Endothelial cell of umbilical vein (primary cell): ENCODE data around the gene ASS1. TPM values are rescaled to one million over a fixed set of nuclear protein-coding genes. Genes with fewer than 3 reads are reported as not detected.

Experiments
- BruUV-seq: library from RNA; stranded (reverse); fragments of 400-500 nt; replicated peaks from 2 replicates; lab custom pipeline; 2021; lab: Mats Ljungman, UMichigan
- CTCF ChIA-PET: fragments of 300-600, 350-600 bp; sonication (Branson Sonifier 250); formaldehyde crosslinking; loops from one replicate; lab custom pipeline; 2021; ENCODE audit warnings: antibody characterized with exemption, inconsistent platforms; lab: Charles Lee
- POLR2A ChIA-PET: fragments of 300-600, 350-600 bp; sonication (Branson Sonifier 250); formaldehyde crosslinking; loops from one replicate; lab custom pipeline; 2021; ENCODE audit warnings: antibody characterized with exemption, inconsistent platforms; lab: Charles Lee
- DNase-seq: peaks from one replicate; pipeline ENCODE4 v3.0.0-alpha.2; 2011; ENCODE audit warnings: low read depth, low spot score
- FAIRE-seq: peaks from 2 replicates; lab custom pipeline; 2011; peaks lifted over from hg19 to GRCh38; lab: Jason Lieb, UNC
- H2AFZ ChIP-seq: 2 replicates; pipeline ENCODE4 v1.6.0; 2012; ENCODE audit warnings: low read depth, low read length, control low read depth, inconsistent platforms
- H3K27ac ChIP-seq: 2 replicates; pipeline ENCODE4 v1.5.1; 2011; ENCODE audit warnings: low read depth, mild to moderate bottlenecking, control low read depth, low read length, moderate library complexity; ENCODE audit not compliant: insufficient read depth
- H3K27me3 ChIP-seq, 2 experiments: 2 replicates each; pipeline versions ENCODE4 v1.6.0 to v1.6.1; 2011; ENCODE audit warnings: low read length in 2 of 2, mixed read lengths in 1 of 2; ENCODE audit not compliant: control insufficient read depth in 2 of 2, insufficient read depth in 2 of 2
- H3K36me3 ChIP-seq, 2 experiments: 2 replicates in 1 of 2; 3 replicates in 1 of 2; pipeline ENCODE4 v1.5.1; 2011; ENCODE audit warnings: low read length in 2 of 2, mild to moderate bottlenecking in 1 of 2, moderate library complexity in 1 of 2; ENCODE audit not compliant: control insufficient read depth in 2 of 2, insufficient read depth in 2 of 2; ENCODE audit errors: extremely low read depth in 1 of 2
- H3K4me1 ChIP-seq: 3 replicates; pipeline ENCODE4 v1.5.1; 2011; ENCODE audit warnings: mild to moderate bottlenecking, low read length; ENCODE audit not compliant: control insufficient read depth, insufficient read depth; ENCODE audit errors: extremely low read depth
- H3K4me2 ChIP-seq: 2 replicates; pipeline ENCODE4 v1.6.1; 2011; ENCODE audit warnings: low read length, control low read depth, mixed read lengths; ENCODE audit not compliant: insufficient read depth
- H3K4me3 ChIP-seq, 3 experiments: fragments of 200-600 bp in 1 of 3; sonication (generic), shearing (Covaris generic) in 1 of 3; replicated peaks in 1 of 3; 2 replicates each; pipeline ENCODE4 v1.5.1; 2011 to 2016; ENCODE audit warnings: control low read depth in 3 of 3, low read length in 3 of 3, mild to moderate bottlenecking in 2 of 3, inconsistent platforms in 1 of 3, low read depth in 1 of 3, moderate library complexity in 1 of 3; ENCODE audit not compliant: insufficient read depth in 1 of 3
- H3K79me2 ChIP-seq: 2 replicates; pipeline ENCODE4 v1.6.0; 2012; ENCODE audit warnings: low read length, inconsistent platforms; ENCODE audit not compliant: control insufficient read depth, insufficient read depth
- H3K9ac ChIP-seq: replicated peaks from 2 replicates; pipeline ENCODE3; 2011; ENCODE audit warnings: low read length, control low read depth; ENCODE audit not compliant: insufficient read depth; ENCODE audit errors: extremely low read depth
- H3K9me1 ChIP-seq: replicated peaks from 3 replicates; pipeline ENCODE4 v1.6.0; 2011; ENCODE audit warnings: mild to moderate bottlenecking, low read length; ENCODE audit not compliant: control insufficient read depth, insufficient read depth; ENCODE audit errors: extremely low read depth
- H3K9me3 ChIP-seq: replicated peaks from 2 replicates; pipeline ENCODE4 v1.5.1; 2012; ENCODE audit warnings: low read length, inconsistent platforms; ENCODE audit not compliant: control insufficient read depth, insufficient read depth
- H4K20me1 ChIP-seq: replicated peaks from 2 replicates; pipeline ENCODE3; 2011; ENCODE audit warnings: mild to moderate bottlenecking, low read length; ENCODE audit not compliant: control insufficient read depth, insufficient read depth; ENCODE audit errors: extremely low read depth
- CTCF ChIP-seq, 2 donors: IDR thresholded peaks; 1 replicate in 1 of 2; 2 replicates in 1 of 2; pipeline ENCODE4 v1.5.1; 2011; ENCODE audit warnings: low read length in 2 of 2, mild to moderate bottlenecking in 2 of 2, moderate library complexity in 2 of 2, control low read depth in 1 of 2, inconsistent platforms in 1 of 2, low read depth in 1 of 2; ENCODE audit not compliant: insufficient read depth in 1 of 2; ENCODE audit errors: extremely low read depth in 1 of 2
- EZH2 ChIP-seq: IDR thresholded peaks from 2 replicates; pipeline ENCODE4 v1.6.1; 2012; ENCODE audit warnings: borderline replicate concordance, low read depth, mild to moderate bottlenecking, moderate library complexity, low read length, inconsistent platforms; ENCODE audit not compliant: severe bottlenecking
- FOS ChIP-seq: IDR thresholded peaks from 2 replicates; pipeline ENCODE4 v1.6.1; 2011; ENCODE audit warnings: mild to moderate bottlenecking, low read length, moderate library complexity, borderline replicate concordance; ENCODE audit not compliant: insufficient read depth
- GATA2 ChIP-seq: IDR thresholded peaks from 2 replicates; pipeline ENCODE4 v1.7.0; 2011; ENCODE audit warnings: low read depth, mild to moderate bottlenecking, moderate library complexity, mixed read lengths, low read length; ENCODE audit not compliant: insufficient read length, insufficient read depth
- JUN ChIP-seq: IDR thresholded peaks from 2 replicates; pipeline ENCODE4 v1.6.1; 2011; ENCODE audit warnings: borderline replicate concordance, low read depth; ENCODE audit not compliant: insufficient read length, insufficient read depth
- MAX ChIP-seq: IDR thresholded peaks from 2 replicates; pipeline ENCODE4 v1.6.1; 2011; ENCODE audit not compliant: insufficient read depth, insufficient read length
- MYC ChIP-seq: IDR thresholded peaks from one replicate; pipeline ENCODE4 v1.6.1; 2011; ENCODE audit warnings: mild to moderate bottlenecking, low read depth, low read length
- POLR2A ChIP-seq: IDR thresholded peaks from 2 replicates; pipeline ENCODE4 v1.6.1; 2012; ENCODE audit warnings: low read depth, mild to moderate bottlenecking, control low read depth, low read length
- POLR2AphosphoS5 ChIP-seq: IDR thresholded peaks from 2 replicates; pipeline ENCODE4 v1.6.1; 2012; ENCODE audit warnings: low read depth, mild to moderate bottlenecking, control low read depth, low read length, moderate library complexity; ENCODE audit not compliant: insufficient read depth
- dilution Hi-C: fragments of 300-500 bp; cut with MboI; formaldehyde crosslinking; loops from one replicate; pipeline ENCODE4 v1.15.0; 2019; ENCODE audit warnings: low sequenced_read_pairs; ENCODE audit not compliant: extremely low pct_ligation_motif_present
- intact Hi-C: fragments of 100-400 bp; cut with micrococcal nuclease; formaldehyde crosslinking; loops from one replicate; pipeline ENCODE4 v1.10.0; 2022
- polyA plus RNA-seq, 4 experiments: library from polyadenylated mRNA; depleted of rRNA in 3 of 4; stranded (reverse) in 3 of 4; unstranded in 1 of 4; fragments of >200 nt; gene quantifications; 2 replicates each; pipeline versions ENCODE4 v1.2.1 to v1.2.3, GENCODE V29; 2011 to 2012; ENCODE audit warnings: missing spikeins in 1 of 4
- total RNA-seq: library from RNA; stranded (reverse); gene quantifications from 2 replicates; pipeline ENCODE4 v1.2.3, GENCODE V29; 2021

Gene ASS1
- total and polyA plus RNA-seq, 2 donors (not counting 3 experiments of a cell fraction or from before 2014, with no cell fraction given), result 3.6 to 12.4 TPM

DNA sequence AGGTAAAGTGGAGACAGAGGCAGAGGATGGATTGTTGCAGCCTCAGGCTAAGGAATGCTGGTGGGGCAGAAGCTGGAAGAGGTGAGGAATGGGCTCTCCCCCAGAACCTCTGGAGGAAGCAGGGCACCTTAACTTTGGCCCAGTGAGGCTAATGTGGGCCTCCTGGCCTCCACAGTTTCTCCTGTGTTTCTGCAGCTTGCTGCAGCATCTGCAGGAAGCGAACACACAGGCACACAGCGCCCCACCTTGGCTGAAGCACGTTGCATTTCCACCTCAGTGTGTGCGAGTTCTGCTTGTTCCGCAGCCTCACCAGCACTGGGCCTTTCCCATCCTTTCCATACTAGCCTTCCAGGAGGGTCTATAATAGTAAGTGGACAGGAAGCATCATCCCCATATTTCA, 27.2 kb upstream of the ASS1 start:
- no TSS peak for BruUV-seq
- intact Hi-C loops (no loop called here), dilution Hi-C loops (no loop called here)
- Histone ChIP-seq H3K27me3 (peaks cover 0 to under 1% of the 10 kb centered on the region in 2 experiments), H3K9me3 (no peaks in the 10 kb centered on the region), H4K20me1 (no peaks in the 10 kb centered on the region), H3K36me3 (no peaks in the 10 kb centered on the region), H3K4me1 (no peaks in the 10 kb centered on the region), H3K79me2 (no peaks in the 10 kb centered on the region), H2AFZ (no peak overlapping the region), H3K9me1 (no peaks in the 10 kb centered on the region), H3K4me3 (no peak overlapping the region), H3K9ac (no peak overlapping the region), H3K4me2 (no peak overlapping the region), H3K27ac (no peak overlapping the region)
- TF ChIP-seq MYC (no peak), EZH2 (no peak), JUN (no peak), MAX (no peak), GATA2 (no peak), POLR2AphosphoS5 (no peak), FOS (no peak), CTCF (IDR thresholded peaks at IDR 0.05; ENCODE audit: extremely low read depth in 1 of 2, insufficient read depth in 1 of 2, low read depth in 1 of 2, low read length in 2 of 2) (no peak), POLR2A (no peak)
- FAIRE-seq, result no peak
- CTCF ChIA-PET, result interaction anchor here (0.9 kb wide), 1 partner anchor 1250 kb away, joined by 5 read pairs; no protein-coding TSS in a partner anchor
- DNase-seq, result no peak
- POLR2A ChIA-PET, result no interaction called here
